HFF-Myc (cell line): ENCODE measurements around the gene AP1B1.

ENCODE experiments used
- DNase-seq: peaks from one replicate; pipeline ENCODE4 v3.0.0-alpha.2; 2011; ENCODE audit warnings: low read depth; ENCODE audit errors: extremely low read depth
- H3K4me3 ChIP-seq: replicated peaks from 2 replicates; pipeline ENCODE4 v1.5.1; 2011; ENCODE audit warnings: low read depth, mild to moderate bottlenecking, control low read depth, low read length
- TF ChIP-seq, protein P1 (sequence below): IDR thresholded peaks from 2 replicates; pipeline ENCODE4 v1.5.1; 2012; ENCODE audit warnings: mild to moderate bottlenecking, low read depth, low read length, control low read depth; ENCODE audit errors: missing control alignments

The AP1B1 gene

DNA sequence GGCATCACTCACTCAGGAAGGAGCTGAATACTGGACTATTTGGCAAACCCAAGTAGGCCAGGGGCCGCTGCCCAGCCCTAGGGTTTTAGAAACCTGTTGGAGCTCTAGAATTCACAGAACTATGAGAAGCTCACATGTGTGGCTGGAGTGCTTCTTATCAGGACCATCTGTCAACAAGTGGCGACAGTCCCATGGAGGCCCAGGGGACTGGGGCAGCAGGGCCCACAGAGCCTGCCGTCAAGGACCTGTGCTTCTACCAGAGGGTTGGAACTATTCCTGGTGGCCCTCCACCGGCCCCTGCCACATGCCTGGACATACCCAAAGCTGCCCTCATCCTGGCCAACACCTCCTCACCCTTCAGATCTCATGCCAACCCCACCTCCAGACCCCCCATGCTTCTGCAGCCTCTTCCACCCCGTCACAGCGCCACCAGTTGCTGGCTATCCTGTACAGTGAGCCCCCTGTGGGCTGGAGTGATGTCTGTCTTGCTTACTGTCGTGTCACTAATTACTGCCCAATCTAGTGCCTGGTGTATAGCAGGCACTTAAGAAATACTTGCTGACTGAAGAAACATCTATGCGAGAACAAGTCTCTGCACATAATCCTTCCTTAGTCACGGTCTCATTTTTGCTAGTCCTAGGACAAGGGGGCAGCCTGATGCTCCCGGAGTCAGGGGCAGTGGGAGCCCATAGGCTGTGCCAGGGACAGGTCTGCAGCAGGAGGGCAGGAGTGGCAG is 45.6 kb downstream of the AP1B1 start:
- TF ChIP-seq, protein P1, sequence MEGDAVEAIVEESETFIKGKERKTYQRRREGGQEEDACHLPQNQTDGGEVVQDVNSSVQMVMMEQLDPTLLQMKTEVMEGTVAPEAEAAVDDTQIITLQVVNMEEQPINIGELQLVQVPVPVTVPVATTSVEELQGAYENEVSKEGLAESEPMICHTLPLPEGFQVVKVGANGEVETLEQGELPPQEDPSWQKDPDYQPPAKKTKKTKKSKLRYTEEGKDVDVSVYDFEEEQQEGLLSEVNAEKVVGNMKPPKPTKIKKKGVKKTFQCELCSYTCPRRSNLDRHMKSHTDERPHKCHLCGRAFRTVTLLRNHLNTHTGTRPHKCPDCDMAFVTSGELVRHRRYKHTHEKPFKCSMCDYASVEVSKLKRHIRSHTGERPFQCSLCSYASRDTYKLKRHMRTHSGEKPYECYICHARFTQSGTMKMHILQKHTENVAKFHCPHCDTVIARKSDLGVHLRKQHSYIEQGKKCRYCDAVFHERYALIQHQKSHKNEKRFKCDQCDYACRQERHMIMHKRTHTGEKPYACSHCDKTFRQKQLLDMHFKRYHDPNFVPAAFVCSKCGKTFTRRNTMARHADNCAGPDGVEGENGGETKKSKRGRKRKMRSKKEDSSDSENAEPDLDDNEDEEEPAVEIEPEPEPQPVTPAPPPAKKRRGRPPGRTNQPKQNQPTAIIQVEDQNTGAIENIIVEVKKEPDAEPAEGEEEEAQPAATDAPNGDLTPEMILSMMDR = no peak
- H3K4me3 ChIP-seq = no peak overlapping the region
- DNase-seq = no peak

DNA sequence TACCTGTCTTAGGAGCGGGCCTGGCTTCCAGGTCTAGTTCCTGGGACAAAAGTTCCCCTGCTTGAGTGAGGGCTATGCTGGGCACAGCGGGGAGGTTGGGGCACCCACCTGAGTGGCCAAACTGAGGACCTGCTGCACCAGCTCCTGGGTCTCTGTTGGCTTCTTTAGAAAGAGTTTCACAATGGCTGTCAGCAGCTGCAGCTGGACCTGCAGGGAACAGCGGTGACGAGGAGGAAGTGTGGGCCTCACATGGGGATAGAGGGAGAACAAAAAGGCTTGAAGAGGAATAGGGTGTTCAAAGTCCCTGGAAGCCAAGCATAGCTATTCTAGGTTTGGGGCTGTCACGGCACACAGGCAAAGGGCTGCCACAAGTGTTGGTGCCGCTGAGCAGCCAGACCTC is 46.2 kb downstream of the AP1B1 start:
- no peak for DNase-seq
- H3K4me3 ChIP-seq = no peak overlapping the region
- TF ChIP-seq, protein P1 = no peak

DNA sequence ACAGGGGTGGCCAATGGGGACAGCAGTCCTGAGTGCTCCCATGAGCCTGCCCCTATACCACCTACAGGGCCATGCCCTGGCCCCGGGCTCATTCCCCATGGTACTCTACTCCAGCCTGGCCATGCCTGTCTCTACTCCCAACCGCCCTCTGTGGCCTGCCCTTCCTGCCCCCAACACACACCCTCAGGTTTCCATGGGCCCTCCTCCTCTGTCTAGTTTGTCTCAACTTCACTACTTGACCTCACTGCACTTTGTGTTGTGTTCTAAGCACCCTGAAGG is 46.6 kb downstream of the AP1B1 start:
- DNase-seq = no peak
- H3K4me3 ChIP-seq = no peak overlapping the region
- TF ChIP-seq, protein P1 = no peak

DNA sequence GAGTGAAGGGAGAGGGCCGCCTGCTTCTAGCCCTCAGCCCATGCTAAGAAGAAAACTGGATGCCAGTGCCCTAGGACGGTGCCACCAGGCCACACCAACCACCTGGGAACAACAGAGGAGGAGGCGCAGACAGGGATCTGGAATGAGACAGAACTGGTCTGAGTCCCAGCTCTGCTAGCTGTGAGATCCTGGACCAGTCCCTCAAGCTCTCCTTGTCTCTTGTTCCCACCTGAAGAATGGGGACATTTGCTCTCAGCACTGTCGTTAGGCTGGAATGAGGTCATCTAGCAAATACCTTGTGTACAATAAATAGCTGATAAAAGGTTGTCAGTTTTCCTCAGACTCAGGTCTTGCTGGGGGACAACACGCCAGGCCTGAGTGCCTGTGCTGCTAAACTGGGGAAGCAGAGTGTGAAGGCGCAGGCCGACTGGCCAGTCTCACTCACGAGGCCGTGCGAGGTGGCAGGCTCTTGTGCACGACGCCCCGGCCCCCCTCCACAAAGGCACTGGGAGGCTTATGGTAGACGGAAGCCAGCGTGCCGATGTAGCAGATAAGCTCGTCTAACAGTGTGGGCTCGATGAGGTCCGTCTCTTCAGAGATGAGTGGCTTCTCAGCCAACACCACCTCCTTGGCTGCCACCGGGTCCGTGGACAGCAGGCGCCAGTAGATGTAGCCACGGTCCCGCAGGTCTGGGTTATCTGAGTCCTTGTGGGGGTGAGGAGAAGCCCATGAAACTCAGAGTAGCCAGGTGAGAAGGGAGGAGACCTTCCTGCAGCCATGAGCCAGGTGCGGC is 47.1 kb downstream of the AP1B1 start:
- no peak for DNase-seq
- H3K4me3 ChIP-seq = no peak overlapping the region

DNA sequence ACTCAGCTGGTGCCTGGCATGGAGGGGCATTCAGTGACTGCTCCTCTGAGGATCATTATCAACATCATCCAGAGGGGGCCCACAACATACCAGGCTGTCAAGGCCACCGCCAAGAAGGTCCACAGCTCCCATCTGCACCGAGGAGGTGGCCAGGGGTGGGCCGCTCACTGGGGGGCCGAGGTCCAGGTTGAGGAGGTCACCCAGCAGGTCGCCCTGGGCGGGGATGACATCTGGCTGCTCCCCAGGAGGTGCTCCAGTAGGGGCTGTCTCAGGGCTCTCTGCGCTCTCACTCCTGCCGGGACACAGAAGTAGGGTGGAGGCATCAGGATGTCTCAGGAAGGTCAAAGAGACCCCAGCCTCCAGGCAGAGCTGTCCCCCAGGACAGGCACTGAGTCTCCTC is 47.8 kb downstream of the AP1B1 start:
- no peak for DNase-seq
- no peak overlapping the region for H3K4me3 ChIP-seq
- TF ChIP-seq, protein P1 = no peak

More for the DNA sequence above, 47.1 kb downstream of the AP1B1 start:
- TF ChIP-seq, protein P1 = no peak

DNA sequence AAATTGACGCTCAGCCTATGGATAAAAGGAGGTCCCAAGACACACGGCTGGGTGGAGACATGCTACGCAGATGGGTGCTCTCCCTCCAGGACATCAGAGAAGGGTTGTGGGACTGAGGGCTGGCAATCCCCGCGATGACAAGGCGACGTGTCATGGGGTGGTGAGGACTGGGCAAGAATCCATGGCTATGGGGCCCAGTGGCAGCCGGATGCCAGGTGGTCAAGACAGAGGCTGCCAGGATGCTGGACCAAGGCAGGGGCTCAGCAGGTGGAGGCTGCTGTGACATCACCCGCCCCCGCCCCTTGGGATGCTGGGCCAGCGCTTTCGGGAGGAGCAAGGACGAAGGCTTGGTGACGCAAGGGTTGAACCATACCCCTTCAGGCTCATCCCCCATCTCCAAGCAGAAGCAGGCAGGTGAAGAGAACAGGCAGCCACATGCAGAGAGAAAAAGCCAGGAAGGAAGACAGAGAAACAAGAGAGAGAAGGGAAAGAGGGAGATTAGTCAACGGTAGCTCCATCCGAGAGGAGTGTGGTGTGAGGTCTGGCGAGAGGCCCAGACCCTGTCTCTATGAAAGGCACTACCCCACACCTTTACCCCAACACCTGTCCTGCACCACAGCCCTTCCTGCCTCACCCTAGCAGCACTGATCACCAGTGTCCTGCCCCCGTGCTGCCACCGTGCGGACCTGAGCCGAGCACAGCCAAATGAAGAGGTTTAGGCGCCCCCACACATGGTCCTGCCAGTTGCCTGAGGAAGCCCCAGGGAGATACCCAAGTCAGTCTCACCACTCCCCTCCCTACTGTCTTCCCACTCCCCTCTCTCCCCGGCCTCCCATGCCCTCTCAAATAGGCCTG is 48.8 kb downstream of the AP1B1 start:
- no peak overlapping the region for H3K4me3 ChIP-seq
- TF ChIP-seq, protein P1 = no peak
- no peak for DNase-seq
